Left lung (tissue), 10 donors: ENCODE measurements around the gene COX6B1. TPM values are rescaled to one million over a fixed set of nuclear protein-coding genes. Genes with fewer than 3 reads are reported as not detected.

ENCODE experiments used
- ATAC-seq: fragments of 200-7000 bp; cut with Tn5 transposase; one replicate; pipeline ENCODE4 v1.9.1; 2020; ENCODE audit warnings: moderate library complexity
- DNase-seq, 4 donors: peaks; one replicate each; pipeline ENCODE4 v3.0.0-alpha.2; 2013 to 2020
- H3K27ac ChIP-seq, 2 donors: fragments of 200-600 bp; sonication (generic) in 1 of 2; one replicate each; pipeline versions ENCODE4 v1.5.0 to v1.8.0; 2020 to 2021
- H3K27me3 ChIP-seq, 2 donors: fragments of 200-600 bp; sonication (generic) in 1 of 2; one replicate each; pipeline versions ENCODE4 v1.5.0 to v1.8.0; 2020 to 2021
- H3K36me3 ChIP-seq, 2 donors: fragments of 200-600 bp; sonication (generic) in 1 of 2; one replicate each; pipeline versions ENCODE4 v1.5.0 to v1.8.0; 2020 to 2021
- H3K4me1 ChIP-seq, 2 donors: fragments of 200-600 bp; one replicate each; pipeline ENCODE4 v1.8.0; 2021
- H3K4me3 ChIP-seq, 2 donors: fragments of 200-600 bp; sonication (generic) in 1 of 2; one replicate each; pipeline versions ENCODE4 v1.5.0 to v1.8.0; 2020 to 2021; ENCODE audit warnings: mild to moderate bottlenecking in 1 of 2
- H3K9me3 ChIP-seq, 2 donors: fragments of 200-600 bp; sonication (generic) in 1 of 2; one replicate each; pipeline versions ENCODE4 v1.5.0 to v1.8.0; 2020 to 2021
- intact Hi-C, 2 donors: fragments of 100-400 bp; cut with DNase I; formaldehyde crosslinking; loops; one replicate each; pipeline versions ENCODE4 v1.11.2 to v1.14.2; 2022
- polyA plus RNA-seq, 6 donors: library from polyadenylated mRNA; unstranded; fragments of 120-200 nt; gene quantifications; one replicate each; pipeline ENCODE4 v1.2.1, GENCODE V29; 2013; ENCODE audit not compliant: insufficient read length in 6 of 6
- total RNA-seq, 2 donors: library from RNA; stranded (reverse); fragmentation: NEBNext Ultra II Directional; extraction: Animal tissue kit (Norgen Biotek cat#: 25700); gene quantifications; one replicate each; pipeline ENCODE4 v1.2.1, GENCODE V29; 2021
- TF ChIP-seq, protein P1 (sequence below), 2 donors: fragments of 200-600 bp; sonication (generic) in 1 of 2; IDR thresholded peaks; one replicate each; pipeline versions ENCODE4 v1.5.0 to v1.8.0; 2021; ENCODE audit warnings: antibody characterized with exemption in 2 of 2
- donor health status: DM: no; HTN: yes; CAD: no.
- donor health status: DM: no; HTN: no; CAD: no.

COX6B1 gene
- total and polyA plus RNA-seq, 8 donors: 199 to 295 (median 235) TPM

DNA sequence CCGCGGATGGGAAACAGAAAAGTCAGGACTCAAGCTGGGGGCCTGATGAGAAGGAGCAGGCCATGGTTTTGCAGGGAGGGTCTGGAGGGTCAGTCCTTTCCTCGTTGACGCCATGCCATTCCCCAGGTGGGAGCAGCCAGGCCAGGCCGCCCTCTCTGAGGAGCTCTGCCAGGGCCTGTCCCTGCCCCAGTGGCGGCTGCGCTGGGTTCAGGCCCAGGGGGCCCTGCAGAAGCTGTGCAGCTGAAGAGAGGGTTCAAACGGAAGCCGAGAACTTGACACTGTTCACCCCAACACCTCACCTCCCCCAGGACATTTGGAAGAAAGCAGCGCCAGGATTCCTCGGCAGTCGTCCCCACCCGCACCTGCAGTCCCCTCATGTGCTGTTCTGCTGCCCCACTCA lies 25.4 kb upstream of the COX6B1 start:
- H3K27me3 ChIP-seq: no peaks in the 10 kb centered on the region
- no peak overlapping the region for H3K4me3 ChIP-seq
- DNase-seq (no peak), ATAC-seq (no peak)
- peaks cover 0 to 2% of the 10 kb centered on the region in 2 donors for H3K4me1 ChIP-seq
- H3K27ac ChIP-seq: no peak overlapping the region
- peaks cover 0 to 14% of the 10 kb centered on the region in 2 donors for H3K36me3 ChIP-seq
- H3K9me3 ChIP-seq: no peaks in the 10 kb centered on the region
- intact Hi-C loops: no loop called here
- TF ChIP-seq, protein P1, sequence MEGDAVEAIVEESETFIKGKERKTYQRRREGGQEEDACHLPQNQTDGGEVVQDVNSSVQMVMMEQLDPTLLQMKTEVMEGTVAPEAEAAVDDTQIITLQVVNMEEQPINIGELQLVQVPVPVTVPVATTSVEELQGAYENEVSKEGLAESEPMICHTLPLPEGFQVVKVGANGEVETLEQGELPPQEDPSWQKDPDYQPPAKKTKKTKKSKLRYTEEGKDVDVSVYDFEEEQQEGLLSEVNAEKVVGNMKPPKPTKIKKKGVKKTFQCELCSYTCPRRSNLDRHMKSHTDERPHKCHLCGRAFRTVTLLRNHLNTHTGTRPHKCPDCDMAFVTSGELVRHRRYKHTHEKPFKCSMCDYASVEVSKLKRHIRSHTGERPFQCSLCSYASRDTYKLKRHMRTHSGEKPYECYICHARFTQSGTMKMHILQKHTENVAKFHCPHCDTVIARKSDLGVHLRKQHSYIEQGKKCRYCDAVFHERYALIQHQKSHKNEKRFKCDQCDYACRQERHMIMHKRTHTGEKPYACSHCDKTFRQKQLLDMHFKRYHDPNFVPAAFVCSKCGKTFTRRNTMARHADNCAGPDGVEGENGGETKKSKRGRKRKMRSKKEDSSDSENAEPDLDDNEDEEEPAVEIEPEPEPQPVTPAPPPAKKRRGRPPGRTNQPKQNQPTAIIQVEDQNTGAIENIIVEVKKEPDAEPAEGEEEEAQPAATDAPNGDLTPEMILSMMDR (IDR thresholded peaks at IDR 0.05): no peak

DNA sequence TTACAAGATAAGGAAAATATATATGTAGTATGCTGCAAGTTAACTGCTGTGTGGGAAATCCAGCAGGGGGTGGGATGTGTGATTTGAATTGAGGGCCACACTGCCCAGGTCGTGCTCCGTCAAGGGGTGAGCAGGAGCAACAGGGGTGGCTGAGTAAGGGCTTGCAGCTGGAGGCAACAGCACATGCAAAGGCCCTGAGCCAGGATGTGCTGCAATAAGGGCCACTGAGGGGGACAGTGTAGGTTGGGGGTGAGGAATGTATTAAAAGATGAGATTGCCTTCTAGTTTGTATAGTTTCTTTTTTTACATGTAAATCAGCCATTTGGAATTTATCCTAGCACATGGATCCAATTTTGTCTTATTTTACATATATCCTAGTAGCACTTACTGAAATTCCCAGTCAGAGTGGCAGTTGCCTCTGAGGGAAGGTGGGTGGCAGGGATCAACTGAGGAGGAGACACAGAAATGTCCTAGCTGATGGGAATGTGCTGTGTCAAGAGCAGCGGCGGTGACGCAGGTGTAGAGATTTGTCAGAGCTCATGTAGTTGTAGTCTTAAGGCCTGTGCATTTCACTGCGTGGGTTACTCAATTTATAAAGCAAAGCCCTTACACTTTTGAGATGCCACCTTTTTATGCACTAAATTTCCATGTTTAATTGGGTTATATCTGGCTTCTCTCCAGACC lies 24.7 kb upstream of the COX6B1 start:
- H3K36me3 ChIP-seq: peaks cover 0 to 13% of the 10 kb centered on the region in 2 donors
- no peak overlapping the region for H3K4me3 ChIP-seq
- ATAC-seq (no peak), DNase-seq (no peak)
- H3K9me3 ChIP-seq: no peaks in the 10 kb centered on the region
- peaks cover 0 to 7% of the 10 kb centered on the region in 2 donors for H3K4me1 ChIP-seq
- intact Hi-C loops: no loop called here
- no peaks in the 10 kb centered on the region for H3K27me3 ChIP-seq
- TF ChIP-seq, protein P1 (IDR thresholded peaks at IDR 0.05): no peak
- no peak overlapping the region for H3K27ac ChIP-seq

DNA sequence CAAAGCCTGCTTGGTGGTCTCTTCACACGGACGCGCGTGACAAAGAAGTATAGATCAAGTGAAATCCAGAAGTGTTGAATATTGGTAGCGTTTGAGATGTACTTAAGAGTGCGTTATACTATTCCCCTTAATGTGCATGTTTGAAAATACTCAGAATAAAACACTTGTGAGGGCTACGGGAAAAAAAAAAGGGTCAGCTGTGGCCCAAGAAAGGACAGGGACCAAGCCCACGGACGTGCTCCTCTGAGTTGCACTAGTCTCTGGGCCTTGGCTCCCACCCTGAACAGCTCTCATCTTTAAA lies 19.9 kb upstream of the COX6B1 start:
- ATAC-seq (no peak), DNase-seq (no peak)
- Histone ChIP-seq H3K36me3 (peaks cover 0 to 31% of the 10 kb centered on the region in 2 donors), H3K27ac (peak overlapping the region; percentile 90 to 95), H3K9me3 (no peaks in the 10 kb centered on the region), H3K4me3 (peak overlapping the region; percentile 92 to 95), H3K4me1 (peaks cover 4 to 29% of the 10 kb centered on the region in 2 donors), H3K27me3 (no peaks in the 10 kb centered on the region)
- TF ChIP-seq, protein P1 (IDR thresholded peaks at IDR 0.05): no peak
- intact Hi-C loops: no loop called here

DNA sequence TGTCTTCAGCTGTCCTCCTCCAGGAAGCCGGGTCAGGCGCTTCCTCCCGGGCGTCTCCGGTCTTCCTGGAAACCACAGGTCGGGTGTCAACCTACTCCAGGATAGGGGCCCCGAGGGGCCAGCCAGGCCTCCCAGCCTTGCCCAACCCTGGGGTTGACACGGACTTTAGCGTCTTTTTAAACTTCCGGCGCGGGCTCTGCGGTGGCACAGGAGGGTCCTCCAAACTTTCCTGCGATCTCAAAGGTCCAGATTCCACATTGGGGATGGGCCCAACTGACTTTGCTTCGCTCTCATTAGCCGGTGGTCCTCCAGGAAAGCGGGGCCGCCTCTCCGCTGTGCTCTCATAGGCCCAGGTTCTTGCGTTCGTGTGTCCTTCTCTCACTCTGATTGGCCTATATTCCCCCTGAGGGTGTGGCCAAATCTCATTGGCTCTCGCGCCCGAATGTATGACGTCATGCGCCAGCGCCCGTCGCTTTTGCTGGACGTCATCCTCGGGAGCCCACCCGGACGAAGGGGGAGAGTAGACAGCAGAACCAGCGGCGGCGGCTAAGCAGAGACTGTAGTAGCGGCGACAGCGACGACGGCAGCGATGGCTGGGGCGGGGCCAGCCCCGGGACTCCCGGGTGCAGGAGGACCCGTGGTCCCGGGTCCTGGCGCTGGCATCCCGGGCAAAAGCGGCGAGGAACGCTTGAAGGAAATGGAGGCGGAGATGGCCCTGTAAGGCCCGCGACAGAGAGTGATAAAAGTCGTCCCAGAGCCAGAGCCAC lies 19.4 kb upstream of the COX6B1 start, which contains the start of gene RBM42:
Gene RBM42 (plus strand): TSS at position 472 of the 767 bp plus-strand sequence. CDS start 118 bp downstream, at position 590.
- Histone ChIP-seq H3K4me3 (peak within 1 kb of the TSS; percentile 92 to 95), H3K27me3 (no peaks in the 10 kb centered on the region), H3K27ac (peak within 1 kb of the TSS; percentile 90 to 95), H3K4me1 (peaks cover 4 to 29% of the 10 kb centered on the region in 2 donors), H3K9me3 (no peaks in the 10 kb centered on the region), H3K36me3 (peaks cover 0 to 36% of the 10 kb centered on the region in 2 donors)
- intact Hi-C loops: no loop called here
- peak; percentile 93 to 99 (median 98) for DNase-seq
- TF ChIP-seq, protein P1 (IDR thresholded peaks at IDR 0.05): no peak
- peak; percentile 100 for ATAC-seq

DNA sequence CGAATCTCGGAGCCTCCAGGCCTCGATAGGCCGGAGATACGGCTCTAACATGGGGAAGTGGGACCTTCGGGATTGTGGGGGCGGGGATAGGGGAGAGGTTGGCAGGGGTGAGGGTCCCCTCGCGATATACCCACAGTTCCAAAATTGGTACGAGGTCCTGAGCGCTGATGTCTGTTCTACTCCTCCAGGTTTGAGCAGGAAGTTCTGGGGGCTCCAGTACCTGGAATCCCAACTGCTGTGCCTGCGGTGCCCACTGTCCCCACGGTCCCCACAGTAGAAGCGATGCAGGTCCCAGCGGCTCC lies 18.8 kb upstream of the COX6B1 start:
- intact Hi-C loops: no loop called here

More for the DNA sequence above, 18.8 kb upstream of the COX6B1 start:
- Histone ChIP-seq H3K27me3 (no peaks in the 10 kb centered on the region), H3K27ac (peak overlapping the region; percentile 90 to 95), H3K4me1 (peaks cover 4 to 29% of the 10 kb centered on the region in 2 donors), H3K36me3 (peaks cover 0 to 42% of the 10 kb centered on the region in 2 donors), H3K9me3 (no peaks in the 10 kb centered on the region), H3K4me3 (peak overlapping the region; percentile 92 to 95)
- TF ChIP-seq, protein P1 (IDR thresholded peaks at IDR 0.05): no peak
- no peak for DNase-seq
- ATAC-seq: no peak
